Measurements from ENCODE around the gene POLDIP2. TPM values are rescaled to one million over a fixed set of nuclear protein-coding genes. Genes with fewer than 3 reads are reported as not detected.

Gene POLDIP2
- total and polyA plus RNA-seq, 2 of the 13 experiments (the other 11 are each of a cell fraction or from before 2014, with no cell fraction given): 85.9 to 114 TPM

GRCh38 chr17:28371245-28372202, 14.2 kb upstream of the POLDIP2 start, which contains the start of gene SARM1 (continued):
- TF ChIP-seq MAZ (IDR thresholded peaks at IDR 0.05; ENCODE audit: borderline replicate concordance, low read depth, low read length) (no peak), MAZ (CRISPR knock-in tag; IDR thresholded peaks at IDR 0.05; ENCODE audit: low read depth) (peak; percentile 83), SKIL (CRISPR knock-in tag; IDR thresholded peaks at IDR 0.05; ENCODE audit: borderline replicate concordance) (0 out of 2 replicates have a peak, but pooled peaks have one; percentile 18), BRD4 (CRISPR knock-in tag; IDR thresholded peaks at IDR 0.05) (no peak), GPN1 (CRISPR knock-in tag; IDR thresholded peaks at IDR 0.05; ENCODE audit: borderline replicate concordance) (no peak), HOXA5 (CRISPR knock-in tag; IDR thresholded peaks at IDR 0.05) (0 out of 2 replicates have a peak, but pooled peaks have one; percentile 14), POLR2AphosphoS5 (IDR thresholded peaks at IDR 0.05; ENCODE audit: low read depth, low read length) (0 out of 2 replicates have a peak, but pooled peaks have one; percentile 40), FOXO1 (CRISPR knock-in tag; IDR thresholded peaks at IDR 0.05) (no peak), SNAPC4 (CRISPR knock-in tag; IDR thresholded peaks at IDR 0.05) (no peak), MNT (IDR thresholded peaks at IDR 0.05) (0 out of 2 replicates have a peak, but pooled peaks have one; percentile 11), HNRNPK (IDR thresholded peaks at IDR 0.05; ENCODE audit: low read depth, low read length, poor library complexity, severe bottlenecking) (peak; percentile 60), ZNF12 (CRISPR knock-in tag; IDR thresholded peaks at IDR 0.05) (no peak), ZBTB7A (CRISPR knock-in tag; IDR thresholded peaks at IDR 0.05) (0 out of 2 replicates have a peak, but pooled peaks have one; percentile 43), ZMAT3 (CRISPR knock-in tag; conservative IDR thresholded peaks at IDR 0.05) (no peak)
- TF ChIP-seq, protein P1, sequence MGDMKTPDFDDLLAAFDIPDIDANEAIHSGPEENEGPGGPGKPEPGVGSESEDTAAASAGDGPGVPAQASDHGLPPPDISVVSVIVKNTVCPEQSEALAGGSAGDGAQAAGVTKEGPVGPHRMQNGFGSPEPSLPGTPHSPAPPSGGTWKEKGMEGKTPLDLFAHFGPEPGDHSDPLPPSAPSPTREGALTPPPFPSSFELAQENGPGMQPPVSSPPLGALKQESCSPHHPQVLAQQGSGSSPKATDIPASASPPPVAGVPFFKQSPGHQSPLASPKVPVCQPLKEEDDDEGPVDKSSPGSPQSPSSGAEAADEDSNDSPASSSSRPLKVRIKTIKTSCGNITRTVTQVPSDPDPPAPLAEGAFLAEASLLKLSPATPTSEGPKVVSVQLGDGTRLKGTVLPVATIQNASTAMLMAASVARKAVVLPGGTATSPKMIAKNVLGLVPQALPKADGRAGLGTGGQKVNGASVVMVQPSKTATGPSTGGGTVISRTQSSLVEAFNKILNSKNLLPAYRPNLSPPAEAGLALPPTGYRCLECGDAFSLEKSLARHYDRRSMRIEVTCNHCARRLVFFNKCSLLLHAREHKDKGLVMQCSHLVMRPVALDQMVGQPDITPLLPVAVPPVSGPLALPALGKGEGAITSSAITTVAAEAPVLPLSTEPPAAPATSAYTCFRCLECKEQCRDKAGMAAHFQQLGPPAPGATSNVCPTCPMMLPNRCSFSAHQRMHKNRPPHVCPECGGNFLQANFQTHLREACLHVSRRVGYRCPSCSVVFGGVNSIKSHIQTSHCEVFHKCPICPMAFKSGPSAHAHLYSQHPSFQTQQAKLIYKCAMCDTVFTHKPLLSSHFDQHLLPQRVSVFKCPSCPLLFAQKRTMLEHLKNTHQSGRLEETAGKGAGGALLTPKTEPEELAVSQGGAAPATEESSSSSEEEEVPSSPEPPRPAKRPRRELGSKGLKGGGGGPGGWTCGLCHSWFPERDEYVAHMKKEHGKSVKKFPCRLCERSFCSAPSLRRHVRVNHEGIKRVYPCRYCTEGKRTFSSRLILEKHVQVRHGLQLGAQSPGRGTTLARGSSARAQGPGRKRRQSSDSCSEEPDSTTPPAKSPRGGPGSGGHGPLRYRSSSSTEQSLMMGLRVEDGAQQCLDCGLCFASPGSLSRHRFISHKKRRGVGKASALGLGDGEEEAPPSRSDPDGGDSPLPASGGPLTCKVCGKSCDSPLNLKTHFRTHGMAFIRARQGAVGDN (CRISPR knock-in tag; IDR thresholded peaks at IDR 0.05): peak; percentile 53
